Hematopoietic multipotent progenitor cell treated with erythropoietin and hydrocortisone succinate and interleukin-3 and kit ligand, for 17 days (in vitro differentiated cells): Measurements from ENCODE around the gene KIF26B.
"Not testable (repeated sequence)": the region's sequence is repeated elsewhere in the genome, so short reads cannot be mapped to it uniquely, and the experiment has no call there.

Experiments
- DNase-seq: peaks from one replicate; pipeline ENCODE4 v3.0.0-alpha.2; 2015; ENCODE audit warnings: low spot score

Gene KIF26B

GRCh38 chr1:245684571-245684970 is 529.8 kb downstream of the KIF26B start:
- DNase-seq = no peak

- DNase-seq = no peak
Observed at GRCh38 chr1:245685111-245685810, 530.5 kb downstream of the KIF26B start.

GRCh38 chr1:245686006-245686405 is 531.2 kb downstream of the KIF26B start:
- DNase-seq = no peak

GRCh38 chr1:245686446-245687030 is 531.8 kb downstream of the KIF26B start:
- DNase-seq = no peak

GRCh38 chr1:245687152-245687635 is 532.4 kb downstream of the KIF26B start:
- no peak for DNase-seq

- no peak for DNase-seq
Observed at GRCh38 chr1:245687636-245688535, 533.1 kb downstream of the KIF26B start.

- DNase-seq = no peak
Observed at GRCh38 chr1:245688536-245689453, 534.0 kb downstream of the KIF26B start.

GRCh38 chr1:245690156-245690690 is 535.4 kb downstream of the KIF26B start:
- no peak for DNase-seq

- DNase-seq = no peak
Observed at GRCh38 chr1:245690946-245691541, 536.3 kb downstream of the KIF26B start.

- DNase-seq = no peak
Observed at GRCh38 chr1:245691897-245692296, 537.1 kb downstream of the KIF26B start.

GRCh38 chr1:245692318-245692717 is 537.5 kb downstream of the KIF26B start:
- DNase-seq = no peak

GRCh38 chr1:245693116-245693793 is 538.5 kb downstream of the KIF26B start:
- DNase-seq = no peak

GRCh38 chr1:245693941-245694752 is 539.4 kb downstream of the KIF26B start:
- DNase-seq = no peak

- no peak for DNase-seq
Observed at GRCh38 chr1:245694753-245695195, 540.0 kb downstream of the KIF26B start.

GRCh38 chr1:245695211-245695610 is 540.4 kb downstream of the KIF26B start:
- DNase-seq = no peak

- DNase-seq = not testable (repeated sequence)
Observed at GRCh38 chr1:245695701-245696100, 540.9 kb downstream of the KIF26B start.

- DNase-seq = no peak
Observed at GRCh38 chr1:245698116-245698515, 543.3 kb downstream of the KIF26B start.

- DNase-seq = no peak
Observed at GRCh38 chr1:245698860-245699259, 544.1 kb downstream of the KIF26B start.

GRCh38 chr1:245700631-245701030 is 545.8 kb downstream of the KIF26B start:
- DNase-seq = no peak
